ENCODE data around the gene KCTD15. TPM values are rescaled to one million over a fixed set of nuclear protein-coding genes. Genes with fewer than 3 reads are reported as not detected.

Gene KCTD15
- polyA plus RNA-seq, 1 donor, result 39.0 TPM

- DNase-seq, result peak; percentile 67
Measured at GRCh38 chr19:33771384-33772101, 25.1 kb upstream of the KCTD15 start.

GRCh38 chr19:33772102-33772857, 24.4 kb upstream of the KCTD15 start:
- no peak for DNase-seq

GRCh38 chr19:33772858-33773180, 23.9 kb upstream of the KCTD15 start:
- DNase-seq, result no peak

- DNase-seq, result no peak
Measured at GRCh38 chr19:33773704-33774624, 22.7 kb upstream of the KCTD15 start.

- DNase-seq, result no peak
Measured at GRCh38 chr19:33774751-33775150, 21.9 kb upstream of the KCTD15 start.

- no peak for DNase-seq
Measured at GRCh38 chr19:33775731-33776487, 20.8 kb upstream of the KCTD15 start.

- DNase-seq, result no peak
Measured at GRCh38 chr19:33777351-33777750, 19.3 kb upstream of the KCTD15 start.

GRCh38 chr19:33777753-33778088, 18.9 kb upstream of the KCTD15 start:
- no peak for DNase-seq

GRCh38 chr19:33778089-33778791, 18.4 kb upstream of the KCTD15 start:
- peak; percentile 86 for DNase-seq

- DNase-seq, result no peak
Measured at GRCh38 chr19:33779849-33780248, 16.8 kb upstream of the KCTD15 start.

- DNase-seq, result no peak
Measured at GRCh38 chr19:33780251-33780650, 16.4 kb upstream of the KCTD15 start.

GRCh38 chr19:33780746-33781145, 15.9 kb upstream of the KCTD15 start:
- DNase-seq, result no peak

- DNase-seq, result no peak
Measured at GRCh38 chr19:33781415-33781935, 15.2 kb upstream of the KCTD15 start.

GRCh38 chr19:33781996-33782395, 14.7 kb upstream of the KCTD15 start:
- DNase-seq, result no peak

GRCh38 chr19:33784432-33784831, 12.2 kb upstream of the KCTD15 start:
- no peak for DNase-seq

- DNase-seq, result no peak
Measured at GRCh38 chr19:33785795-33786194, 10.9 kb upstream of the KCTD15 start.

- no peak for DNase-seq
Measured at GRCh38 chr19:33788676-33789075, 8.0 kb upstream of the KCTD15 start.

GRCh38 chr19:33789344-33789743, 7.3 kb upstream of the KCTD15 start:
- DNase-seq, result no peak

GRCh38 chr19:33794683-33795369, 1.8 kb upstream of the KCTD15 start:
- DNase-seq, result peak; percentile 23

- peak; percentile 89 for DNase-seq
Measured at GRCh38 chr19:33795370-33796163, 1.1 kb upstream of the KCTD15 start.
